WI38 (cell line): ENCODE results near the gene HVCN1.

Source experiments
- H3K4me3 ChIP-seq: 2 replicates; pipeline ENCODE4 v1.5.1; 2011; ENCODE audit warnings: low read depth, mild to moderate bottlenecking, control low read depth, low read length
- CTCF ChIP-seq: IDR thresholded peaks from 2 replicates; pipeline ENCODE4 v1.5.1; 2012; ENCODE audit warnings: low read depth, mild to moderate bottlenecking, control low read depth, low read length

The HVCN1 gene

GRCh38 chr12:110679201-110679600 is 9.7 kb downstream of the HVCN1 start:
- no peak overlapping the region for H3K4me3 ChIP-seq
- no peak for TF ChIP-seq CTCF

DNA sequence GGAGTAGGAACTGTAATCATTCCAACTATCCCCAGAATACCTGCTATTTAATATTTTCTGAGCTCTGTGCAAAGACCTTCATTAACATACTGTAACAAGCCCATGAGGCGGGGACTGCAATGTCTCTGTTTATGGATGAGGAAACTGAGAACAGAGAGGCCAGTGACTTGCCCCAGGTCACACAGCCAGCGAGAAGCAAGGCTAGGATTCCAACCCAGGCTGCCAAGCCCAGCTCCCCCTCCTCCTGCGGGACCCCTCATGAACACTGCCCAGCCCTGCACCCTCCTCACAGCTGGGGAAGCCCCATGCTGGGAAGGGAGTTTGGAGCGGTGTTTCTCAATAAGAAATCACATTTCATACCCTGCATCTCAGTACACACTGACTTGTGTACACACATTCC is 10.9 kb downstream of the HVCN1 start:
- no peak for TF ChIP-seq CTCF
- no peak overlapping the region for H3K4me3 ChIP-seq

DNA sequence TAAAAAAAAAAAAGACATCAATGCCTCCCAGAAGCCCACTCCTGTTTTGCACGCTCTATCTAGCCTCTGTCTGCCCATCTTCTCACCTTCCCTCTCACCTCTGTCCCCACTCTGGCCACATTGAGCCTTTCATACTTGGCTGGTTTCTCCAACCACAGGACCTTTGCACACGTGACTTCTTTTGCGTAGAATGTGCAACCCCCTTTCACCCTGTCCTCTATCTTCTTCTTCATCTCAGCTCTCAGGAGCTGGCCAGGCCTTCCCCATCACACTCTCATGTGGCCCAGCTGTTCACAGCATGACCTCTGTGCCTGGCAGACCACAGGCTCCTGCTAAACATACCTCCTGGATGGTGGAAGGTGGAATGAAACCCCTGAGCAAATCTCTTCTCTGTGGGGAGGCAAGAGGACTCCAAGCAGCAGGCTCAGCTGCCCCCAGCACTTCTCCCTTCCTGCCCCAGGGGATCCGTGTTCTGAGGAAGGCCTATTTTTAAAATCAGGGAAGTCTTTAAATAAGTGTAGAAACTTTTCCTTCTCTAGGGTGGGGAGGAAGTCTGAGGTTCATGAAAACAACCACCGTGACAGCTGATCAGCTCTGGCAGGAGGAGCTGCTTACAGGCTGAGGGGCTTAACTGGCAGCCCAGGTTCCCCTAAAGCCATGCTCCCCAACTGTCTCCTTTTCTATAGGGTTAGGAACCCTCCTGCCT is 11.6 kb downstream of the HVCN1 start:
- H3K4me3 ChIP-seq, result no peak overlapping the region

DNA sequence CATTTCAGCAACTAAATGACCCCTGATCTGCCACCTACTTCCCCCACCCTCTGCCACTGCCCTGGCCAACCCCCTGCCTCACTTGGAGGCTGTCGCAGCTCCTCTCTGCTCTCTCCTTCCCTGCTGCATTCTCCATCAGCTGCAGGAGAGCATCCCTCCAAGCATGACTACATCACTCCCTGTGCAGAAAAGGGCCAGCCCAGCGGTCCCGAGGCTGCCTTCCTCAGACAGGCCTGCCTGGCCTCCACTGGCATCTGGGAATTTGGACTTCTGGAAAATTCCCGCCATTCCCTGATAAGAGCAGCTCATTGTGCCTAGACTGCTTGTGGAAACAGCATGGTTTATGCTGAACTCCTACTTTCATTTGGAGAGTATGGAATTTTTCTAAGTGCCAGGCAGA is 12.7 kb downstream of the HVCN1 start:
- H3K4me3 ChIP-seq, result no peak overlapping the region
- TF ChIP-seq CTCF, result no peak

More for the DNA sequence above, 11.6 kb downstream of the HVCN1 start:
- TF ChIP-seq CTCF, result no peak

GRCh38 chr12:110670161-110670701 is 18.7 kb downstream of the HVCN1 start:
- no peak overlapping the region for H3K4me3 ChIP-seq
- no peak for TF ChIP-seq CTCF

GRCh38 chr12:110669193-110669502 is 19.8 kb downstream of the HVCN1 start:
- no peak overlapping the region for H3K4me3 ChIP-seq
- no peak for TF ChIP-seq CTCF

DNA sequence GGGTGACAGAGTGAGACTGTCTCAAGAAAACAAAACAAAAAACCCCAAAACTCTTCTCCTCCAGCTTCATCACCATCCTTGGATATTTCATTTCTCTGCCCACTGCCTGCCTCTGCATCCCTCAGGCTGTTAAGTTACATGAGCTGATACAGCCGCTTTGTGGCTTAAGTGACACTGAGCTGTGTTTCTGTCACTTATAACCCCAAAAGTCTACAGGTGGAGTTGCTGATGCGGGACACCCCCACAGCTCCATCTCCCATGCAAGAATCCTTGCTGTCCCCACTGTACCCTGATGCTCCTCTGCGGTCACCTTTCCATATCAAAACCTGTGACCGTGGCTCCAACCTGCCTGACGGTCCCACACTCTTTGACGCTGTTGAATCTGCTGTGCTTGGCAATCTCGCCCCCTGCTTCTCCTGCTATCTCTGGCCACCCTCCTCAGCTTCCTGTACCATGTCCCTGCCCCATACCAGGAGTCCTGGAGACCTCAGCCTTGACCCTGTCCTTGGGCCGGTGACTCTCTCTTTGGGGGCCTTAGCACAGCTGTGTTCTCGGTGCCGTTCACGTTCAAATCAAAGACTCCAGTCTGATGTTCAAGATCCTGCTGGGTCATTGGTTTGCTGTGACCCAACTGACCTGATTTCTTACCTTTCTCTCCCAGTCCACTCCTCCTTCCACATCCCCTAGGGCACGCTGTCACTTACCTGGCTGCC is 20.3 kb downstream of the HVCN1 start:
- no peak for TF ChIP-seq CTCF
- no peak overlapping the region for H3K4me3 ChIP-seq
